Activated T-cell treated with anti-CD3 and anti-CD28 coated beads, Interleukin-2, amount 50 U/mL, for 1 hour (primary cell): Measurements from ENCODE around the gene GPAT3.
"Not testable (repeated sequence)": the region's sequence is repeated elsewhere in the genome, so short reads cannot be mapped to it uniquely, and the experiment has no call there.

Source experiments
- DNase-seq: peaks from one replicate; pipeline ENCODE4 v3.0.0-alpha.2; 2020

The GPAT3 gene

DNA sequence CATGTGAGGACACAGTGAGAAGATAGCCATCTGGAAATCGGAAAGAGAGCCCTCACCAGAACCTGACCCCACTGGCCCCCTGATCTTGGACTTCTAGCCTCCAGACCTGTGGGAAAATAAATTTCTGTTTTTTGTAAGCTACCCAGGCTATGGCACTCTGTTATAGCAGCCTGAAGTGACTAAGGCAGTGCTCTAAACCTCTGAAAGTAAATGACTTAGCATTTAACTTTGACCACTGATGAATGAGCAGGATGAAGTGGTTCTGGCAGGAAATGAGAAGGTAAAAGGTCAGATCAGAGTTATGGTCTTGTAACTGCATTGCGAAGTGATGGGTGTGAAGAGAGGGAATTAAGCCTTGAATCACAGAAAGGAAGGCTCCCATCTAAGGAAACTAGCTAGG is 17.0 kb downstream of the GPAT3 start:
- DNase-seq = no peak

DNA sequence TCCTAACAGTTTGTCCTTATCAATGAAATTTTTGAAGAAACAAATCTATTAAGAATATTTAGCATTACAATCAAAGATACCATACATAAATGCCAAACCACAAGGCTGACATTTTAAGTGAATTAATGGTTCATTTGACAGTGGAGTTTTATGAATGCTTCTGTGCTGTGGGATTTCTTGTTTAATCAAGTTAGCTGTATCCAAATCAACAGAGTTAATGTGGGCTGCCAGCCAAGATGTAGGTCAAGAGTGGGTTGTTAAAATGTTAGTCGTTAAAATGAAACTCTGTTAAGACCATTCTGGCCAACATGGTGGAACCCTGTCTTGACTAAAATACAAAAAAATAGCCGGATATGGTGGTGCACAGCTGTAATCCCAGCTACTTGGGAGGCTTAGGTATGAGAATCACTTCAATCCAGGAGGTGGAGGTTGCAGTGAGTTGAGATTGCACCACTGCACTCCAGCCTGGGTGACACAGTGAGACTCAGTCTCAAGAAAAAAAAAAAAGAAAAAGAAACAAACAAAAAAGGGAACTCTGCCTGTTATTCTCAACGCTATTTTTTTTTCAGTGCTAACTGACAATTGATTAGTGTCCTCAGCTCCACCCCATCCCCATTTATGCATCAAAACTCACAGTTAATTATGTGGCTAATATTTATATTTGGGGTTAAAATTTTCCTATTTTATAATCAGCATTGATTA is 20.2 kb downstream of the GPAT3 start:
- DNase-seq = no peak

- DNase-seq = no peak
These were observed 20.9 kb downstream of the GPAT3 start for GRCh38 chr4:83556816-83557215.

DNA sequence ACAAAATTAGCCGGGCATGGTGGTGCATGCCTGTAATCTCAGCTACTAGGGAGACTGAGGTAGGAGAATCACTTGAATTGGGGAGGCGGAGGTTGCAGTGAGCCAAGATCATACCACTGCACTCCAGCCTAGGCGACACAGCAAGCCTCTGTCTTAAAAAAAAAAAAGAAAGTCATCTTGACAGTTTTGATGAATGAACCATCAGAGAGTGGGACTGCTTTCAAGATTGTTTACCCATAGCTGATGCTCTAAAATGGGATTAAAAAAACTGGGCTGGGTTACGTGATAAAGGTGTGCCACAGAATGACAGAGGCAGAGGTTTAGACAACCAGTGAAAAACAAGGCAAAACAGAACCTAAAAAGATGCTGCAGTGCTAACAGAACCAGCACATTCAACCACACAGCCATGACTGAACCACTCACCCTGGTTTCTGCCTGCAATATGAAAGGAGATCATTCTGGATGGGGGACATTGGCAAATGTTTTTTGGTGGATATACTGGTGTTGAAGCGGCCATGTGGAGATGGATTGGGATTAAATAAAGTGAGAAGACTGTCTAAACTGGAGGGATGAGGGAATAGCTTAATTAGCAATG is 22.2 kb downstream of the GPAT3 start:
- no peak for DNase-seq

- DNase-seq = no peak
These were observed 22.8 kb downstream of the GPAT3 start for GRCh38 chr4:83558680-83559079.

DNA sequence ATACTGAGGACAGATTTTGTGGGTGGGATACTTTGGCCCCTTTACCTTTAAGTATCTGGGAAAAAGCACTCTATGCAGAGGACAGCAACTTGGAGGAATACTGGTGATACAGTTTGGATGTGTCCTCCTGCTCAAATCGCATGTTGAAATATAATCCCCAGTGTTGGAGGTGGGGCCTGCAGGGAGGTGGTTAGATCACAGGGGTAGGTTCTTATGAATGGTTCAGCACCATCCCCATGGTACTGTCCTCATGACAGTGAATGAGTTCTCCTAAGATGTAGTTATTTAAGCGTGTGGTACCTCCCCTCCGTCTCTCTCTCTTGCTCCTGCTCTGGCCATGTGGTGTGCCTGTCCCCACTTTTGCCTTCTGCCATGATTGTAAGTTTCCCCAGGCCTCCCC is 24.6 kb downstream of the GPAT3 start:
- no peak for DNase-seq

DNA sequence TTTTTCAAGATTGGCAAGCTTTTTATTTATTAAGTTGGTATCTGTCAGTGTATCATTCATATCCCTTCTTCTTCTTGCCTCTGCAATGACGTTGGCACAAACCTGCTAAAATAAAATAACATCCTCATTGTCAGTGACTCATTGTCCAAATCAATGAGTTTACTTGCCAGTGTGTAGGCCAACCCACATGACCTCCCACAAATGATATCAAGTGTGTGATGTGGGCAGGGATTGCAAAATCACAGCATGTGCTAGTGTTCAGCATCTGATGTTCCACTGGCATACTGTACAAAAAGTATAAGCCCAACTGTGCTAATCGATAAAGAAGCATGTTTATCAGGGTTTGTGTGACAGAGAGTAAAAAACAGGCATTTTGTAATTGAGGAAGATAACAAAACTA is 25.5 kb downstream of the GPAT3 start:
- DNase-seq = no peak

DNA sequence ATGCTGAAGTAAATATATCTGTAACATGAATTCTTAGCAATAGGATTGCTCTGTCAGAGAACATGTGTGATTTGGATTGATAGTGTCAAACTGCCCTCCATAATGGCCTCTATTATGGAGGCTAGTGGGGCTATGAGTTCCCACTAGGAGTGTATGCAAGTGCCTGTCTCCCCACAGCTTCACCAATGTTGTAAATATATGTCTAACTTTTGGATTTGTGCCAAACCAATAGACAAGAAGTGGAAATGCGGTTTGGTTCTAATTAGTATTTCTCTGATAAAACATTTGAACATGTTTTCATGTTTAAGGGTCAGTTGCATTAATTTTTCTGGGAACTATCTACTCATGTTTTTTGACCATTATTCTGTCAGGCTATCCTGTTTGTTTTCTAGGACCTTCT is 28.1 kb downstream of the GPAT3 start:
- no peak for DNase-seq

DNA sequence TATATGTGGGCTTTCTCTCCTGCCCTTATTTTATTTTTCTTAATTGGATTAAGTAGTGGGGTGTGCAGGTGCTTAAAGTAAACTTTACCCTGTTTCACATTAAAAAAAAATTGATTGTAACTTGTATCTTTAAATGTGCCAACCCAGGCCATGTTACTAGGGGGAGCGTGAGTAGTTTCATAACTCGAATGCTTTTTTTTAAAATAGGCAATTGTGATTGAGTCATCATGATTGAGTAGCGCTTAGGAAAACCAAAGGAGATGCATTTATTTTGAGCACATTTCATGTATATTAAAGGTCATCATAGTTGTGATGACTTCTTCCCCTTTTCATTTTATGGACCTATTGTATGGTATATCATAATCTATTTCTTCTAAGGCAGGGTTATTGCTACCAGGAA is 32.2 kb downstream of the GPAT3 start:
- DNase-seq = no peak

DNA sequence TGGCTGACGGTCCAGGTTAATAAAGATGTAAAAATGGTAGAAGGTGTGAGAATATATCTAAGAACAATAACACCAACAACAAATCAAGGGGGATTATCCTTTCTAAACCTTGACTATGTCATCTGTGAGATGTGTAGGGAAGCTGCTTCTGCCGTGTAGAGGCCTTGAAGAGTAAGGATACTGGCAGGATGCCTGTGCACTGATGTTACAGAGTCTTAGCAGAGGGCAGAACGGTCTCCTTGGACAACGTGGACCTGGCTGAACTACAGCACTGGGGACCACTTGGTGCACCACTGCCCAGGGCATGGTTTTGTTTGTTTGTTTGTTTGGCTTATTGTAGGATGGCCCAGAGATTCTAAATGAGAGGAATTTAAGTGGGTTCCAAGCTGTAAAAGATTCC is 33.5 kb downstream of the GPAT3 start:
- DNase-seq = no peak

GRCh38 chr4:83569987-83570386 is 34.1 kb downstream of the GPAT3 start:
- no peak for DNase-seq

GRCh38 chr4:83572848-83573247 is 36.9 kb downstream of the GPAT3 start:
- no peak for DNase-seq

- no peak for DNase-seq
These were observed 38.3 kb downstream of the GPAT3 start for GRCh38 chr4:83574247-83574646.

- not testable (repeated sequence) for DNase-seq
These were observed 40.3 kb downstream of the GPAT3 start for GRCh38 chr4:83576237-83576636.

- DNase-seq = no peak
These were observed 45.7 kb downstream of the GPAT3 start for GRCh38 chr4:83581411-83582288.

DNA sequence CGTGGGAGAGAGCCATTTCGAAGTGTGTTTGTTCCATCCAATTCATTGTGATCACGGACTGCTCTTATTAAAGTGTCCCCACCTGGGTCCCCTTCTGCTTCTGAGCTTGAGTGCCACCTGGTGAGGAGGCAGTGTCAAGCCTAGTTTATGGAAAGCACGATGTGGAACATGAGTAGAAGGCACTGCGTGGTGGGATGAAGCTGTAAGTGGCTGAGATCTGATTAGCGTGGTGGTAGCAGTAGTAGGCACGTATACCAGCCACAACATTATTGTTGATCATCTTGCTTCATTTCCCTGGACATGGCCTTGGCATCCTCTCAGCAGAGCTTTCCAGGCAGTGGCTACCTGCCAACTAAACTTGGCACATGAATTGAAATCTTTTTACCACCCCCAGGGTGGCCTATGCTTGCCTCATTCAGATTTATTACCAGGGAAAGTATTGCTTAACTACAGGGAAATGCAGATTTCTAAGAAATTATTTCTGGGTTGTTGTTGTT is 46.4 kb downstream of the GPAT3 start:
- no peak for DNase-seq

DNA sequence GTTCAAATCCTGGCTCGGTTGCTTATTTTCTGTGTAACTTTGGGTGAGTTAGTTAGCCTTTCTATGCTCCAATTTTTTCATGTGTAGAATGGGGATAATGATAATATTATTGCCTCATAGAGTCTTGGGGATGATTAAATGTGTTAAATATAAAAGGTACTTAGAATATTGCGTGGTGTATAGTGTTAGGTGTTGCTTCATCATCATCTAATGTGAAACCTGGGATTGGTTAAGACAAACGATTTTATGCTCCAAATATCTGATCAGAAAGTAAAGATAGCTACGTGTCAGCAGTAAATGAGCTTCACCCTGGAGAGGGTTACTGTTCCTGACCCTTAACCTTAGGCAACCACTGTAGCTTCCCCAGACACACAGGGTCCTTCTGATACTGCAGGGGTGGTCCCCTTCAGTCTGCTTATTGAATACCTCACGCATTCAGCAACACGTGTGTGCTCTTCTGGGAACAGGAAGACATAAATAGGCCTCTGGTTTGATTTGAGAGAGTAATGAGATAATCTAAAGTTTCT is 50.1 kb downstream of the GPAT3 start:
- no peak for DNase-seq

DNA sequence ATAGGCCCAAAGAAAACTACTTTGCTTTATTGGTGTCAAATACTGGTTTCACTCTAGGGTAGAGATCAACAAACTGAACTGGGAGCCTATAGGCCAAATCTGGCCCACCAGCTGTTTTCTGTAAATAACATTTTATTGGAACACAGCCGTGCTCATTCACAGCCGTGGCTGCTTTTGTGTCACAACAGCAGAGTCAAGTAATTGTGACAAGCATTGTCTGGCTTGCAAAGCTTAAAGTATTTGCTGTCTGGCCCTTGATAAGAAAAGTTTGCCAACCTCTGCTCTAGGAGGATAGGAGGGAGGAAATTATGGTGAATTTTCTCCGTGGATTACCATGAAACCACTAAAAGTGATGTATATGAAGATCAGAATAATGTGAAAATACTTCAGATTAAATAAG is 53.4 kb downstream of the GPAT3 start:
- no peak for DNase-seq

DNA sequence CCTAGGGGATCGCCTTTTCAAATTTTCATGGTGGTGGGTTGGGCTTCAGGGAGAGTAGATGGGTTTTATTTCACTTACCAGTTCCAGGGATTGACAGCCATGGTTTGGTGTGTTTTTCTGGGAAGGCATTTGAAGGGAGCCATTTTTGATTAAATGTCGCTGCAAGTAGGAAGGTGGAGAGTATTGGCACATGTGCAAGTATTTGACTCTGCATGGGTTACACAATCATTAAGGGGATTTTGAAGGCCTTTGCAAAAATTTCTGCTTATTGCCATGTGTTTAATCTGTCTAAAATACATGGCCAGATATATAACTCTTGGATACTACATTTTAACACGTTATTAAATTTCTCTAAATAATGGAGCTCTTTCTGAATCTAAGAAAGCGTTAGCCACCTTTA is 55.1 kb downstream of the GPAT3 start:
- no peak for DNase-seq

GRCh38 chr4:83591730-83592129 is 55.8 kb downstream of the GPAT3 start:
- no peak for DNase-seq

GRCh38 chr4:83599183-83599582 is 63.3 kb downstream of the GPAT3 start:
- no peak for DNase-seq

DNA sequence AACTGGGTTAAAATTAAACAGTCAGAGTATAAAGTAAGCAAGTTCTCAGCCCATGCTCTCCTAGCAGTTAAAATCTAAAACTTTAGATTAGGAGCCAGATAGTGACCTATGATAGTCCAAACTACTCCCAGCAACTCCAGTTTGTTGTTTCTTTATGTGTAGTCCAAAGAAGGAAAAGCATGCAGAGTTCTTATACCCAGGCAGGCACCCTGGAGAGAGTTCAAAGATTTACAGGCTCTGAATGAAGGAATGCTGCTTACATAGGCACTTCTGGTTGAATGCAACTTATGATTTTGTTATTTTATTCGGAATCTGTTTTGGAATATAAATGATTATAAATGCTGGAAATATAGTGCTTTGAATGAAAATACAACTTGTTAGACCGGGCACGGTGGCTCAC is 67.2 kb downstream of the GPAT3 start:
- no peak for DNase-seq

DNA sequence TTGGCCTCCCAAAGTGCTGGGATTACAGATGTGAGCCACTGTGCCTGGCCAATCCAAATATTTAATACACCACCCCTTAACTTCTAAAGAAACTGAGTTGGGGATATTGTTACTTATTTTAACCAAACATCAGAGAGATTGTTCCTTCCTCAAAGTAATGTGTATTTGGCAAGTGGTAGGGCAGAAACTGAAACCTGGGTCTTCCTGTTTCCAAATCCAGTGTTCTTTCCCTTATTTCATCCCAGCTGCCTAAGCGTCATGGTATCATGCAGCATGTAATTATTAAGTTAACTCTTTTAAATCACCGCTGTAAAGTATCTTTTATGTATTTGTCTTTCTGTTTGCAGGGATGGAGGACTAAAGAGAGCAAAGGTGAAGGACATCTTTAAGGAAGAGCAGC is 68.4 kb downstream of the GPAT3 start:
- no peak for DNase-seq

DNA sequence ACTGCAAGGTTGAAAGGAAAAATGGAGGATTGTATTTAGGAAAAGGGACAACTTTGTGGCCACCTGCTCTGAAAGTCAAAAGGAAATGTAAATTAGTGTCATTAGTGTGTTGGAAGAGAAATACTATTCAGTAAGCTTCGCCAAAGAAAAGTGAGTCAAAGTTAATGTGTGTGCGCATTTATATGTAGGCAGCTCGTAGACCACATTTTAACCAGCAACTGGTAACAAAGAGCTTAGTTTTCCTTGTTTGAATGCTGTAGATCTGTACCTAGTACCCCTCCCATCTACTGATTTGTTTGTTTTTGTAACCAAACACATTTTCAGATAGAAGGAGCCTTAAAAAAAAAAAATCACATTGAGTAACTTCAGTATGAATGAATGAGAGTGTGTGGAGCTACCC is 69.3 kb downstream of the GPAT3 start:
- DNase-seq = no peak
